Erythroblast (primary cell): ENCODE data around the gene FCRL3.

Experiments used
- GATA1 ChIP-seq: IDR thresholded peaks from 2 replicates; pipeline ENCODE4 v1.6.1; 2011; ENCODE audit warnings: low read depth, mild to moderate bottlenecking, control low read depth, low read length, moderate library complexity
- POLR2A ChIP-seq: IDR thresholded peaks from 2 replicates; pipeline ENCODE4 v1.6.1; 2011; ENCODE audit warnings: mild to moderate bottlenecking, low read length

GRCh38 chr1:157725221-157725577 lies 24.6 kb upstream of the FCRL3 start:
- TF ChIP-seq POLR2A (no peak), GATA1 (no peak)
